GM23338 (cell line): ENCODE results near the gene AP2B1. TPM values are rescaled to one million over a fixed set of nuclear protein-coding genes. Genes with fewer than 3 reads are reported as not detected.

Source experiments
- ATAC-seq: fragments of 200-7000 bp; cut with Tn5 transposase; 3 replicates; pipeline ENCODE4 v1.9.1; 2020
- DNase-seq: peaks from one replicate; pipeline ENCODE4 v3.0.0-alpha.2; 2015; ENCODE audit warnings: low spot score
- H2AFZ ChIP-seq: fragments of 200-600 bp; sonication (generic); 2 replicates; pipeline ENCODE4 v1.8.0; 2016; ENCODE audit warnings: antibody characterized with exemption, mild to moderate bottlenecking, moderate library complexity
- H3F3A ChIP-seq: fragments of 200-600 bp; sonication (generic); replicated peaks from 2 replicates; pipeline ENCODE4 v1.8.0; 2017; ENCODE audit warnings: antibody characterized with exemption, mixed run types, low read depth
- H3K27ac ChIP-seq: fragments of 200-600 bp; sonication (generic); 2 replicates; pipeline ENCODE4 v1.6.1; 2016; ENCODE audit warnings: low read depth
- H3K27me3 ChIP-seq: fragments of 200-600 bp; sonication (generic); 2 replicates; pipeline ENCODE4 v1.8.0; 2016; ENCODE audit warnings: mild to moderate bottlenecking, mixed run types, moderate library complexity; ENCODE audit not compliant: insufficient read depth
- H3K36me3 ChIP-seq: fragments of 200-600 bp; sonication (generic); 2 replicates; pipeline ENCODE4 v1.8.0; 2016; ENCODE audit warnings: mild to moderate bottlenecking; ENCODE audit not compliant: insufficient read depth
- H3K4me1 ChIP-seq: fragments of 200-600 bp; sonication (generic); 2 replicates; pipeline ENCODE4 v1.8.0; 2016; ENCODE audit warnings: mild to moderate bottlenecking, moderate library complexity; ENCODE audit not compliant: insufficient read depth
- H3K4me2 ChIP-seq: fragments of 200-600 bp; sonication (generic); 2 replicates; pipeline ENCODE4 v1.7.1; 2017; ENCODE audit warnings: mixed run types
- H3K4me3 ChIP-seq: fragments of 200-600 bp; sonication (generic); 2 replicates; pipeline ENCODE4 v1.6.1; 2016; ENCODE audit warnings: mixed run types
- H3K79me2 ChIP-seq: fragments of 200-600 bp; sonication (generic); replicated peaks from 2 replicates; pipeline ENCODE4 v1.8.0; 2017; ENCODE audit warnings: mild to moderate bottlenecking; ENCODE audit not compliant: insufficient read depth
- H3K9me2 ChIP-seq: fragments of 200-600 bp; sonication (generic); 2 replicates; pipeline ENCODE4 v1.8.0; 2017; ENCODE audit not compliant: insufficient read depth
- H4K20me1 ChIP-seq: fragments of 200-600 bp; sonication (generic); replicated peaks from 2 replicates; pipeline ENCODE4 v1.8.0; 2017; ENCODE audit warnings: mild to moderate bottlenecking; ENCODE audit not compliant: insufficient read depth
- H3K27ac Mint-ChIP-seq: 2 replicates; pipeline ENCODE4 v1.8.0; 2020; ENCODE audit warnings: inconsistent platforms, mild to moderate bottlenecking, moderate library complexity, mixed read lengths
- H3K27me3 Mint-ChIP-seq: 3 replicates; pipeline ENCODE4 v1.8.0; 2022; ENCODE audit warnings: low read depth, mild to moderate bottlenecking, moderate library complexity, mixed read lengths, inconsistent platforms; ENCODE audit not compliant: insufficient read depth, poor library complexity
- H3K36me3 Mint-ChIP-seq: 3 replicates; pipeline ENCODE4 v1.8.0; 2021; ENCODE audit warnings: low read depth, mild to moderate bottlenecking, inconsistent platforms, moderate library complexity, mixed read lengths
- H3K4me1 Mint-ChIP-seq: 3 replicates; pipeline ENCODE4 v1.8.0; 2020; ENCODE audit warnings: mild to moderate bottlenecking, inconsistent platforms, mixed read lengths
- H3K4me3 Mint-ChIP-seq: 3 replicates; pipeline ENCODE4 v1.8.0; 2021; ENCODE audit warnings: moderate library complexity, mild to moderate bottlenecking, inconsistent platforms, mixed read lengths
- H3K9me3 Mint-ChIP-seq: 3 replicates; pipeline ENCODE4 v1.8.0; 2020; ENCODE audit warnings: moderate library complexity, mild to moderate bottlenecking, inconsistent platforms, mixed read lengths
- CREB1 ChIP-seq: fragments of 250-450 bp; sonication (Bioruptor Pico); IDR thresholded peaks from 2 replicates; pipeline ENCODE4 v1.5.0; 2020; ENCODE audit warnings: low read depth, mild to moderate bottlenecking, moderate library complexity
- CTCF ChIP-seq, 2 experiments: fragments of 200-600 bp in 1 of 2; sonication (generic) in 1 of 2; conservative IDR thresholded peaks; 2 replicates each; pipeline versions ENCODE4 v1.5.1 to v1.6.1; 2016 to 2017; ENCODE audit warnings: antibody characterized with exemption in 2 of 2, low read depth in 2 of 2, mild to moderate bottlenecking in 2 of 2, moderate library complexity in 1 of 2
- ETS1 ChIP-seq: IDR thresholded peaks from 2 replicates; pipeline ENCODE4 v1.6.1; 2016; ENCODE audit warnings: antibody characterized with exemption
- EZH2 ChIP-seq: fragments of 200-600 bp; sonication (generic); IDR thresholded peaks from one replicate; pipeline ENCODE4 v1.8.0; 2017; ENCODE audit warnings: antibody characterized with exemption, mild to moderate bottlenecking, low read depth; ENCODE audit not compliant: unreplicated experiment
- EZH2phosphoT487 ChIP-seq: fragments of 200-600 bp; sonication (generic); IDR thresholded peaks from one replicate; pipeline ENCODE4 v1.8.1; 2018; ENCODE audit warnings: antibody characterized with exemption; ENCODE audit not compliant: unreplicated experiment
- JUNB ChIP-seq: IDR thresholded peaks from one replicate; pipeline ENCODE4 v1.6.1; 2016; ENCODE audit warnings: antibody characterized with exemption; ENCODE audit not compliant: unreplicated experiment
- NANOG ChIP-seq: IDR thresholded peaks from 2 replicates; pipeline ENCODE4 v1.6.1; 2016; ENCODE audit warnings: antibody characterized with exemption, borderline replicate concordance
- POLR2AphosphoS5 ChIP-seq: IDR thresholded peaks from 2 replicates; pipeline ENCODE4 v1.6.1; 2016; ENCODE audit warnings: antibody characterized with exemption, low read depth
- REST ChIP-seq: IDR thresholded peaks from one replicate; pipeline ENCODE4 v1.6.1; 2018; ENCODE audit warnings: antibody characterized with exemption; ENCODE audit not compliant: unreplicated experiment
- STAT1 ChIP-seq: IDR thresholded peaks from one replicate; pipeline ENCODE4 v1.6.1; 2016; ENCODE audit warnings: antibody characterized with exemption; ENCODE audit not compliant: unreplicated experiment
- ZNF114 ChIP-seq: fragments of 250-450 bp; sonication (Bioruptor Pico); IDR thresholded peaks from 2 replicates; pipeline ENCODE4 v1.5.0; 2020; ENCODE audit warnings: mild to moderate bottlenecking, moderate library complexity
- ZNF331 ChIP-seq: fragments of 250-450 bp; sonication (Bioruptor Pico); IDR thresholded peaks from 2 replicates; pipeline ENCODE4 v1.5.0; 2020; ENCODE audit warnings: low read depth, mild to moderate bottlenecking, moderate library complexity
- ZNF462 ChIP-seq: fragments of 250-450 bp; sonication (Bioruptor Pico); IDR thresholded peaks from 2 replicates; pipeline ENCODE4 v1.5.0; 2020; ENCODE audit warnings: mild to moderate bottlenecking, moderate library complexity
- polyA plus RNA-seq: library from polyadenylated mRNA; unstranded; fragments of >200 nt; fragmentation: Nextera tagmentation; extraction: Ambion mirVana; gene quantifications from 2 replicates; pipeline ENCODE4 v1.2.1, GENCODE V29; 2016
- total RNA-seq: library from RNA; depleted of rRNA; stranded (reverse); fragments of >200 nt; shearing (Covaris generic); gene quantifications from 2 replicates; pipeline ENCODE4 v1.2.3, GENCODE V29; 2014

AP2B1 gene
- total and polyA plus RNA-seq, 2 experiments from 2014 or later = 89.7 to 144 TPM

- Mint-ChIP-seq H3K27ac (no peak overlapping the region), H3K27me3 (peaks cover 6% of the 10 kb centered on the region), H3K9me3 (no peaks in the 10 kb centered on the region), H3K36me3 (peaks cover 58% of the 10 kb centered on the region), H3K4me3 (no peak overlapping the region), H3K4me1 (no peaks in the 10 kb centered on the region)
- Histone ChIP-seq H3K9me2 (no peaks in the 10 kb centered on the region), H3K4me2 (no peak overlapping the region), H3K27me3 (no peaks in the 10 kb centered on the region), H3K4me1 (no peaks in the 10 kb centered on the region), H2AFZ (no peak overlapping the region), H3F3A (no peaks in the 10 kb centered on the region), H3K27ac (peak overlapping the region; percentile 32; the same call in 1 of the 2 replicates), H3K36me3 (peaks cover 29% of the 10 kb centered on the region), H3K4me3 (no peak overlapping the region), H3K79me2 (0 out of 2 replicates have a peak, but pooled peaks cover 5% of the 10 kb centered on the region), H4K20me1 (peaks cover 3% of the 10 kb centered on the region; the same call in 1 of the 2 replicates)
- DNase-seq (no peak), ATAC-seq (no peak)
- TF ChIP-seq ETS1 (no peak), STAT1 (no peak), REST (no peak), POLR2AphosphoS5 (no peak), ZNF114 (no peak), CTCF (conservative IDR thresholded peaks at IDR 0.05; ENCODE audit: low read depth in 2 of 2) (no peak), ZNF331 (no peak), JUNB (no peak), ZNF462 (CRISPR knock-in tag) (no peak), EZH2 (no peak), NANOG (no peak), EZH2phosphoT487 (no peak), CREB1 (CRISPR knock-in tag) (no peak)
Observed at GRCh38 chr17:35605678-35606077, 18.6 kb downstream of the AP2B1 start.
